Measurements from ENCODE around the gene LRRC32. TPM values are rescaled to one million over a fixed set of nuclear protein-coding genes. Genes with fewer than 3 reads are reported as not detected.

The LRRC32 gene
- polyA plus RNA-seq, 1 donor (not counting 4 experiments of a cell fraction or from before 2014, with no cell fraction given) = not detected

DNA sequence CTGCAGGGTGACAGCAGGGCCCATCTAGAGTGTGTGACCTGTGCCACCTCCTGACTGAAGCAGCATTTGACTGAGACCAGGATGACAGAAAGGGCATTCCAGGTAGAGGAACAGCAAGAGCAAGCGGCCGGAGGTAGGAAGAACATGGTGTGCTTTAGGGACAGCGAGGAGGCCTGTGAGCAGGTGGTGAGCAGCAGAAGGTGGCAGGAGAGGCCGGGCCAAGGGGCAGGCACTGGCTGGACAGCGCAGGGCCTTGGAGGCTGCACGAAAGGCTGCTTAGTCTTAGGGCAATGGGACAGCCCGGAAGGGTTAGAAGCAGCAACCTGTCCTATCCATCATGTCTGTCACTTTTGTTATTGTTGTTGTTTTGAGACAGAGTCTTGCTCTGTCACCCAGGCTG, 17.6 kb upstream of the LRRC32 start:
- Histone ChIP-seq H2AFZ (ENCODE audit: control insufficient read depth, low read length) (no peak overlapping the region), H3K9me1 (ENCODE audit: control insufficient read depth, extremely low read depth, insufficient read depth, low read length) (no peaks in the 10 kb centered on the region), H3K9me3 (ENCODE audit: control insufficient read depth, low read depth, low read length) (peaks cover 2% of the 10 kb centered on the region), H3K36me3 (ENCODE audit: control insufficient read depth in 2 of 2, extremely low read depth in 1 of 2, insufficient read depth in 2 of 2, low read length in 2 of 2) (no peaks in the 10 kb centered on the region), H3K79me2 (ENCODE audit: control insufficient read depth, insufficient read depth, low read length) (no peaks in the 10 kb centered on the region), H3K4me3 (ENCODE audit: control insufficient read depth in 2 of 3, extremely low read depth in 1 of 3, insufficient read depth in 2 of 3, low read depth in 1 of 3, low read length in 3 of 3) (no peak overlapping the region), H3K9ac (ENCODE audit: control insufficient read depth, extremely low read depth, insufficient read depth, low read length) (no peak overlapping the region), H3K4me2 (ENCODE audit: control insufficient read depth, extremely low read depth, insufficient read depth, low read depth, low read length) (no peak overlapping the region), H3K27me3 (ENCODE audit: control insufficient read depth, extremely low read depth, insufficient read depth, low read length) (peaks cover 26% of the 10 kb centered on the region), H4K20me1 (ENCODE audit: control insufficient read depth, extremely low read depth, insufficient read depth, low read length) (no peaks in the 10 kb centered on the region), H3K4me1 (ENCODE audit: control insufficient read depth, extremely low read depth, insufficient read depth, low read length) (no peaks in the 10 kb centered on the region), H3K27ac (ENCODE audit: control insufficient read depth, insufficient read depth, low read length) (no peak overlapping the region)
- FAIRE-seq (no peak), DNase-seq (ENCODE audit: low read depth, low spot score) (no peak)
- dilution Hi-C loops (cut with MboI; ENCODE audit: extremely low pct_ligation_motif_present, low sequenced_read_pairs) = no loop called here
- TF ChIP-seq EZH2 (IDR thresholded peaks at IDR 0.05; ENCODE audit: low read length) = no peak
- TF ChIP-seq, protein P1, sequence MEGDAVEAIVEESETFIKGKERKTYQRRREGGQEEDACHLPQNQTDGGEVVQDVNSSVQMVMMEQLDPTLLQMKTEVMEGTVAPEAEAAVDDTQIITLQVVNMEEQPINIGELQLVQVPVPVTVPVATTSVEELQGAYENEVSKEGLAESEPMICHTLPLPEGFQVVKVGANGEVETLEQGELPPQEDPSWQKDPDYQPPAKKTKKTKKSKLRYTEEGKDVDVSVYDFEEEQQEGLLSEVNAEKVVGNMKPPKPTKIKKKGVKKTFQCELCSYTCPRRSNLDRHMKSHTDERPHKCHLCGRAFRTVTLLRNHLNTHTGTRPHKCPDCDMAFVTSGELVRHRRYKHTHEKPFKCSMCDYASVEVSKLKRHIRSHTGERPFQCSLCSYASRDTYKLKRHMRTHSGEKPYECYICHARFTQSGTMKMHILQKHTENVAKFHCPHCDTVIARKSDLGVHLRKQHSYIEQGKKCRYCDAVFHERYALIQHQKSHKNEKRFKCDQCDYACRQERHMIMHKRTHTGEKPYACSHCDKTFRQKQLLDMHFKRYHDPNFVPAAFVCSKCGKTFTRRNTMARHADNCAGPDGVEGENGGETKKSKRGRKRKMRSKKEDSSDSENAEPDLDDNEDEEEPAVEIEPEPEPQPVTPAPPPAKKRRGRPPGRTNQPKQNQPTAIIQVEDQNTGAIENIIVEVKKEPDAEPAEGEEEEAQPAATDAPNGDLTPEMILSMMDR (optimal IDR thresholded peaks at IDR 0.05 in 1 of 3, IDR thresholded peaks at IDR 0.05 in 1 of 3, conservative IDR thresholded peaks at IDR 0.05 in 1 of 3; ENCODE audit: extremely low read depth in 1 of 3, insufficient read depth in 2 of 3, low read length in 3 of 3) = no peak

DNA sequence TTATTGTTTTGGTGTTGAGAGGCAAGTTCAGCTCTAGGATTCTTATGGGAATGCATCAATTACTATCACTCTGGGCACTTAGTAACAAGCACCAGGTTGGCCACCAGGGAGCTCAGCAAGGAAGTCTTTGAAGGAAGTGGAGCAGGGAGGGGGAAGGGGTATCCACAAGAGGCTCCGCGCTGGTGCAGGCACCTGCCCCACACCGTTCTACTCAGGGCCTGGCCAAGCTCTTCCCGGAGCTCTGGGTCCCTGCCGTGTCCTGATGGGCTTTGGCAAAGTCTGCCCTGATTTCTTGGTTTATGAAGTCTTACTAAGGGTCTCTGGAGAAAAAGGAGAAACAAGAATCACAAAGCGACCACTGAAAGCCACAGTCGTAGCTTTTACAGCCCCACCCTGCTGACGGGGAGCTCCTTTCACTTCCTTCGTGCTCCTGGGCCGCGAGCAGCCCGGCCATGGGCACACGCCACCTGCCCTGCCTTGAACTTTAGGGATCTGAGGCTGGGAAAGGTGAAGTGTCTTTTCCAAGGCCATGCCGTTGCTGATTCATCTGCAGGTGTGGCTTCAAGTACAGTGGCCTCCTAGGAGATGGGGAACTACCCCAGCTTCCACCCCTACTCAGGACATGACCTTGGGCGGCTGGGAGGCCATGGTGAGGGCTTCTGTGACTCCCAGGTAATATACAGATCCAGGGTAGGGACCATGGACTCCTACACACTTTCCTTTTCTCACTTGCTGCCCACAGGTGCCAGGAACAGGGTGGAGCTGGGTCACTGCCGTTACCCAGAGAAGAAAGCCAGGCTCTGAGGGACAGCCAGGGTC, 15.9 kb upstream of the LRRC32 start:
- H3K79me2 ChIP-seq (ENCODE audit: control insufficient read depth, insufficient read depth, low read length) = no peaks in the 10 kb centered on the region
- peaks cover 2% of the 10 kb centered on the region for H3K9me3 ChIP-seq (ENCODE audit: control insufficient read depth, low read depth, low read length)
- DNase-seq (ENCODE audit: low read depth, low spot score) (no peak), FAIRE-seq (no peak)
- no peaks in the 10 kb centered on the region for H4K20me1 ChIP-seq (ENCODE audit: control insufficient read depth, extremely low read depth, insufficient read depth, low read length)
- no peak overlapping the region for H2AFZ ChIP-seq (ENCODE audit: control insufficient read depth, low read length)
- H3K9ac ChIP-seq (ENCODE audit: control insufficient read depth, extremely low read depth, insufficient read depth, low read length) = no peak overlapping the region
- H3K4me2 ChIP-seq (ENCODE audit: control insufficient read depth, extremely low read depth, insufficient read depth, low read depth, low read length) = no peak overlapping the region
- H3K9me1 ChIP-seq (ENCODE audit: control insufficient read depth, extremely low read depth, insufficient read depth, low read length) = no peaks in the 10 kb centered on the region
- peaks cover 28% of the 10 kb centered on the region for H3K27me3 ChIP-seq (ENCODE audit: control insufficient read depth, extremely low read depth, insufficient read depth, low read length)
- TF ChIP-seq, protein P1 (optimal IDR thresholded peaks at IDR 0.05 in 1 of 3, IDR thresholded peaks at IDR 0.05 in 1 of 3, conservative IDR thresholded peaks at IDR 0.05 in 1 of 3; ENCODE audit: extremely low read depth in 1 of 3, insufficient read depth in 2 of 3, low read length in 3 of 3) = no peak
- no peak for TF ChIP-seq EZH2 (IDR thresholded peaks at IDR 0.05; ENCODE audit: low read length)
- dilution Hi-C loops (cut with MboI; ENCODE audit: extremely low pct_ligation_motif_present, low sequenced_read_pairs) = no loop called here
- no peak overlapping the region for H3K27ac ChIP-seq (ENCODE audit: control insufficient read depth, insufficient read depth, low read length)
- no peak overlapping the region for H3K4me3 ChIP-seq (ENCODE audit: control insufficient read depth in 2 of 3, extremely low read depth in 1 of 3, insufficient read depth in 2 of 3, low read depth in 1 of 3, low read length in 3 of 3)
- H3K36me3 ChIP-seq (ENCODE audit: control insufficient read depth in 2 of 2, extremely low read depth in 1 of 2, insufficient read depth in 2 of 2, low read length in 2 of 2) = no peaks in the 10 kb centered on the region
- no peaks in the 10 kb centered on the region for H3K4me1 ChIP-seq (ENCODE audit: control insufficient read depth, extremely low read depth, insufficient read depth, low read length)

All from keratinocyte (primary cell).